Esophagus muscularis mucosa (tissue), 4 donors: Measurements from ENCODE around the gene SGIP1. TPM values are rescaled to one million over a fixed set of nuclear protein-coding genes. Genes with fewer than 3 reads are reported as not detected.

Experiments
- DNase-seq: peaks from one replicate; pipeline ENCODE4 v3.0.0-alpha.2; 2017; ENCODE audit errors: extremely low spot score
- H3K27ac ChIP-seq, 4 donors: fragments of 200-600 bp; sonication (generic); replicated peaks in 1 of 4; 1 replicate in 3 of 4; 2 replicates in 1 of 4; pipeline ENCODE4 v1.5.1; 2016 to 2019; ENCODE audit warnings: mild to moderate bottlenecking in 1 of 4
- H3K27me3 ChIP-seq, 4 donors: fragments of 200-600 bp; sonication (generic); one replicate each; pipeline versions ENCODE4 v1.5.1 to v1.6.0; 2016 to 2019
- H3K36me3 ChIP-seq, 4 donors: fragments of 200-600 bp; sonication (generic); one replicate each; pipeline ENCODE4 v1.5.1; 2016 to 2019
- H3K4me1 ChIP-seq, 4 donors: fragments of 200-600 bp; sonication (generic); one replicate each; pipeline ENCODE4 v1.5.1; 2016 to 2019
- H3K4me3 ChIP-seq, 4 donors: fragments of 200-600 bp; sonication (generic); 1 replicate in 2 of 4; 2 replicates in 2 of 4; pipeline ENCODE4 v1.5.1; 2016 to 2019; ENCODE audit warnings: mild to moderate bottlenecking in 4 of 4, moderate library complexity in 1 of 4
- H3K9me3 ChIP-seq, 4 donors: fragments of 200-600 bp; sonication (generic); 1 replicate in 3 of 4; 2 replicates in 1 of 4; pipeline ENCODE4 v1.5.1; 2016 to 2019
- EP300 ChIP-seq: sonication (generic); formaldehyde crosslinking; IDR thresholded peaks from one replicate; pipeline ENCODE4 v1.6.1; 2017; ENCODE audit warnings: antibody characterized with exemption
- POLR2A ChIP-seq: fragments of 450-650 bp; IDR thresholded peaks from one replicate; pipeline ENCODE4 v1.6.1; 2017; ENCODE audit warnings: antibody characterized with exemption, moderate library complexity, mild to moderate bottlenecking, low read depth
- POLR2AphosphoS5 ChIP-seq, 2 donors: sonication (generic); formaldehyde crosslinking; IDR thresholded peaks; one replicate each; pipeline ENCODE4 v1.6.1; 2017; ENCODE audit warnings: antibody characterized with exemption in 2 of 2
- WGBS: methylation state at CpG from one replicate; pipeline ENCODE4 v1.1.5; 2018; 5-methylcytosine and 5-hydroxymethylcytosine counted together
- intact Hi-C: fragments of 100-400 bp; cut with DNase I; formaldehyde crosslinking; loops from one replicate; pipeline ENCODE4 v1.15.1; 2023
- total RNA-seq, 4 donors: library from RNA; depleted of rRNA; stranded (reverse); fragments of >200 nt; gene quantifications; one replicate each; pipeline versions ENCODE4 v1.1.0 to v1.2.1, GENCODE V29; 2016
- TF ChIP-seq, protein P1 (sequence below), 3 experiments: fragments of 200-600 bp in 2 of 3; fragments of 450-650 bp in 1 of 3; sonication (generic) in 2 of 3; IDR thresholded peaks; one replicate each; pipeline ENCODE4 v1.5.1; 2017 to 2019; ENCODE audit warnings: antibody characterized with exemption in 3 of 3, mild to moderate bottlenecking in 2 of 3, moderate library complexity in 1 of 3

SGIP1 gene
- total RNA-seq, 4 donors from 2014 or later: 9.1 to 16.2 (median 11.8) TPM

DNA sequence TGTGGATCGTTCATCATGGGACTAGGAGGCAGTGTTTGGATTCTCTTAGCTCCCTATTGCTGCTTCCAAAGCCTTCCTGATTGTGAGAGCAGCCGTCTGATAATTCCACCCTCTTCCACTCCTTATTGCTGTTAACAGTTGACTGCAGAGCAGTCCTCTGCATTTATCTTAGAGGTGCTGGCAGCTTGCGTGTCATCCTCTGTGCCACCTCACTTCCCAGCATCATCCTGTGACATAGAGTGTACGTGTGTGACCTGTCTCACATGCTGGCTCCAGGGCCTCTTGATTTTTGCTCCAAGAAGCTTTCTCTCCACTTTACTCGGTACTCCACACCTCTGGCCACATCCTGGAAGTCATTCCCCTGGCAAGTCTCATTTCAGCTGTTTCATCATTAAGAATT lies 165.3 kb downstream of the SGIP1 start:
- no peak for DNase-seq
- no peak overlapping the region for H3K4me3 ChIP-seq
- H3K27me3 ChIP-seq: no peaks in the 10 kb centered on the region
- peaks cover 0 to 4% (median 0%) of the 10 kb centered on the region in 4 donors for H3K36me3 ChIP-seq
- no peak for TF ChIP-seq POLR2AphosphoS5 (IDR thresholded peaks at IDR 0.05)
- TF ChIP-seq EP300: no peak
- TF ChIP-seq, protein P1, sequence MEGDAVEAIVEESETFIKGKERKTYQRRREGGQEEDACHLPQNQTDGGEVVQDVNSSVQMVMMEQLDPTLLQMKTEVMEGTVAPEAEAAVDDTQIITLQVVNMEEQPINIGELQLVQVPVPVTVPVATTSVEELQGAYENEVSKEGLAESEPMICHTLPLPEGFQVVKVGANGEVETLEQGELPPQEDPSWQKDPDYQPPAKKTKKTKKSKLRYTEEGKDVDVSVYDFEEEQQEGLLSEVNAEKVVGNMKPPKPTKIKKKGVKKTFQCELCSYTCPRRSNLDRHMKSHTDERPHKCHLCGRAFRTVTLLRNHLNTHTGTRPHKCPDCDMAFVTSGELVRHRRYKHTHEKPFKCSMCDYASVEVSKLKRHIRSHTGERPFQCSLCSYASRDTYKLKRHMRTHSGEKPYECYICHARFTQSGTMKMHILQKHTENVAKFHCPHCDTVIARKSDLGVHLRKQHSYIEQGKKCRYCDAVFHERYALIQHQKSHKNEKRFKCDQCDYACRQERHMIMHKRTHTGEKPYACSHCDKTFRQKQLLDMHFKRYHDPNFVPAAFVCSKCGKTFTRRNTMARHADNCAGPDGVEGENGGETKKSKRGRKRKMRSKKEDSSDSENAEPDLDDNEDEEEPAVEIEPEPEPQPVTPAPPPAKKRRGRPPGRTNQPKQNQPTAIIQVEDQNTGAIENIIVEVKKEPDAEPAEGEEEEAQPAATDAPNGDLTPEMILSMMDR (IDR thresholded peaks at IDR 0.05): no peak
- no peak for TF ChIP-seq POLR2A
- 81% methylated on average over 5 of the region's 5 CpGs for WGBS
- no peaks in the 10 kb centered on the region for H3K4me1 ChIP-seq
- no peaks in the 10 kb centered on the region for H3K9me3 ChIP-seq
- intact Hi-C loops: no loop called here
- no peak overlapping the region for H3K27ac ChIP-seq

DNA sequence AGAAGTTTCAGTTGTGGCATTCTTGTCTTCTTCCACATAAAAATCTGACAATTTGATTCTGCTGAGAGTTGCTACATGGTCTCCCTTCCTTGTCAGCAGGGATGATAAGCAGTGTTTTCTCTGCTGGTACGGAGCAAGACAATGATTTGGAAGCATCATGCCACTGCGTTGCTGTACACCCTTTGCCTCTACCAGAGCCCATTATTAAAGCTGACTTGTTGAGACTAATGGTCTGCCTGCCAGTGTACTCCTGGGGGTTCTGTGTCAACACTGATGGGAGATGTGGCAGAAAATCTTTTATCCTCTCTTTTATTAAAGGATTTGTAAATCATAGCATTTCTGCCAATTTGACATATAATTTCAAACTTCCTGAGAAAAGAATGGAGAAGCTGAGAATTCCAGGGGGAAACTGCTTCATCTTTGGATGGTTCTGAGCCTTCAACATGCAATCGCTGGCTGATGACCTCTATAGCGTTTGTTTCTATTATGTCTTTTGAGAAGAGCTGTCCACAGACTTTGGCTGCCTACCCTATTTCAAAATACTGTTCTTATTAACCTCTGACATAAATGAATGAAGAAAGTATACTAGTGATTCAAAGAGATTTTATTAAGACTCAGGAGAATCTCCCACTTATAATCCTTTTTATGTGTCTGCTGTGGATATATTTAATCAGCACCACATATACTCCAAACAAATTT lies 170.4 kb downstream of the SGIP1 start:
- H3K36me3 ChIP-seq: peaks cover 0 to under 1% (median 0%) of the 10 kb centered on the region in 4 donors
- no peaks in the 10 kb centered on the region for H3K9me3 ChIP-seq
- intact Hi-C loops: no loop called here
- H3K4me1 ChIP-seq: no peaks in the 10 kb centered on the region
- TF ChIP-seq EP300 (no peak), POLR2AphosphoS5 (IDR thresholded peaks at IDR 0.05) (no peak), POLR2A (no peak)
- TF ChIP-seq, protein P1 (IDR thresholded peaks at IDR 0.05): no peak
- 79% methylated on average over 4 of the region's 4 CpGs for WGBS
- DNase-seq: no peak
- no peak overlapping the region for H3K27ac ChIP-seq
- H3K27me3 ChIP-seq: no peaks in the 10 kb centered on the region
- no peak overlapping the region for H3K4me3 ChIP-seq

DNA sequence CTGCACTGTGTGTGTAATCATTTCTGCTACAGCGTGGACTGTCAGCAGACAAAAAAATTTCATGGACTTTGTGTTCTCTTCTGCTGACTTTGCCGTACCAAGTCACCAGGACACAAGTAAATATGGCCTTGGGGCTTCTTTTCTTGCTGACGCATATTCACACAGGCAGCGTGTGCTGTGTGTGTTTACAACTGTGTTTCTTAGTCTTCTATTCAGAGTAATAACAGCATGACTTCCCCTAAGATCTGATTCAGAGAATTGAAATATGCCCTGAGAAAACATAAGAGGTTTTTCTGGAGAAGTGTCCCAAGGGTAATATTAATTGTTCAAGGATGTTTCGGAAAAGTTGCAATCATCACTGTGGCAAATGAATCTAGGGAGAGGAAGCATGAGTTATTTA lies 171.2 kb downstream of the SGIP1 start:
- no peak for TF ChIP-seq EP300
- TF ChIP-seq POLR2A: no peak
- no peak for TF ChIP-seq POLR2AphosphoS5 (IDR thresholded peaks at IDR 0.05)
- TF ChIP-seq, protein P1 (IDR thresholded peaks at IDR 0.05): no peak
- H3K4me1 ChIP-seq: no peaks in the 10 kb centered on the region
- H3K36me3 ChIP-seq: no peaks in the 10 kb centered on the region
- no peaks in the 10 kb centered on the region for H3K27me3 ChIP-seq
- H3K27ac ChIP-seq: no peak overlapping the region
- intact Hi-C loops: no loop called here
- WGBS: 72% methylated on average over 5 of the region's 5 CpGs
- no peaks in the 10 kb centered on the region for H3K9me3 ChIP-seq
- no peak for DNase-seq
- H3K4me3 ChIP-seq: no peak overlapping the region

DNA sequence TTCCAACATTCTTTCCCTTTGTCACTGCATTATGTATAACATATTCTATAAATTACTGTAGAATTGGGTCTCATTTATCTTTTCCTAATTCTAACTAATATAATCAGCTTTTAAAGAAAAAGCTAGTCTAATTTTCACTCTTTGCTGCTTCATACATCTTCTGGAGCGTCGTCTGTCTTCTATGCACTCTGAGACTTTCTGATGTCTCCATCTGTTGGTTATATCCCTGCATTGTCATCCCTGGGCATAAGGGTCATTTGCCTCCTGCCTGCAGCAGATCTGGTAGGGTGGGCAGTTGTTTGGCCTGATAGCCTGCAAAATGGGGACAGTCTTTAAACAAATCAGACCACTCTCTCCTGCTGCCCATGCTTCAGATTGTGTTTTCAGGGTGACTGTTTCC lies 177.5 kb downstream of the SGIP1 start:
- Histone ChIP-seq H3K4me1 (no peaks in the 10 kb centered on the region), H3K9me3 (no peaks in the 10 kb centered on the region), H3K4me3 (no peak overlapping the region), H3K27ac (no peak overlapping the region), H3K36me3 (no peaks in the 10 kb centered on the region), H3K27me3 (no peaks in the 10 kb centered on the region)
- 25% methylated on average over 2 of the region's 2 CpGs for WGBS
- intact Hi-C loops: no loop called here
- no peak for DNase-seq
- TF ChIP-seq POLR2A (no peak), POLR2AphosphoS5 (IDR thresholded peaks at IDR 0.05) (no peak), EP300 (no peak)
- TF ChIP-seq, protein P1 (IDR thresholded peaks at IDR 0.05): no peak

DNA sequence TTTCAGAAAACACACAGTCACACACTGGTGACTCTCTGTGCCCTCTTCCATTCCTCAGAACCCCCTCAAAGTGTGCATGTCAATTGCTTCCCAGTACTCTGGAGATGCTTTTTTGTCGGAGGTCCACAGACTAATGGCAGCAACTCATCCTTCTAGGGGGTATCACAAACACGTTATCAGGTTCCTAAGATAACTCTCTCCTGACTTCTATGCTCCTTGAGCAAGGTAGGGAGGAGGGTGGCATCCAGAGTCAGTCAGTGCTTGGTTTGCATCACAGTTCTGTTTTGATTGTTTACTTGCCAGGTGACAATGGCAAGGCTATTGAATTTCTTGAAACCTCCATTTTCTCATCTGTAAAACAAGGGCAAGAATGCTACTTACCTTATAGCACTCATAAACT lies 178.9 kb downstream of the SGIP1 start:
- TF ChIP-seq POLR2A (no peak), POLR2AphosphoS5 (IDR thresholded peaks at IDR 0.05) (no peak), EP300 (no peak)
- TF ChIP-seq, protein P1 (IDR thresholded peaks at IDR 0.05): no peak
- H3K4me1 ChIP-seq: no peaks in the 10 kb centered on the region
- H3K4me3 ChIP-seq: no peak overlapping the region
- no peaks in the 10 kb centered on the region for H3K36me3 ChIP-seq
- H3K9me3 ChIP-seq: no peaks in the 10 kb centered on the region
- 54% methylated on average over 2 of the region's 2 CpGs for WGBS
- no peaks in the 10 kb centered on the region for H3K27me3 ChIP-seq
- no peak overlapping the region for H3K27ac ChIP-seq
- DNase-seq: no peak
- intact Hi-C loops: no loop called here
